GM23338 (cell line): ENCODE data around the gene MARCHF3. TPM values are rescaled to one million over a fixed set of nuclear protein-coding genes. Genes with fewer than 3 reads are reported as not detected.

Source experiments
- ATAC-seq: fragments of 200-7000 bp; cut with Tn5 transposase; 3 replicates; pipeline ENCODE4 v1.9.1; 2020
- DNase-seq: peaks from one replicate; pipeline ENCODE4 v3.0.0-alpha.2; 2015; ENCODE audit warnings: low spot score
- H2AFZ ChIP-seq: fragments of 200-600 bp; sonication (generic); 2 replicates; pipeline ENCODE4 v1.8.0; 2016; ENCODE audit warnings: antibody characterized with exemption, mild to moderate bottlenecking, moderate library complexity
- H3F3A ChIP-seq: fragments of 200-600 bp; sonication (generic); replicated peaks from 2 replicates; pipeline ENCODE4 v1.8.0; 2017; ENCODE audit warnings: antibody characterized with exemption, mixed run types, low read depth
- H3K27ac ChIP-seq: fragments of 200-600 bp; sonication (generic); 2 replicates; pipeline ENCODE4 v1.6.1; 2016; ENCODE audit warnings: low read depth
- H3K27me3 ChIP-seq: fragments of 200-600 bp; sonication (generic); 2 replicates; pipeline ENCODE4 v1.8.0; 2016; ENCODE audit warnings: mild to moderate bottlenecking, mixed run types, moderate library complexity; ENCODE audit not compliant: insufficient read depth
- H3K36me3 ChIP-seq: fragments of 200-600 bp; sonication (generic); 2 replicates; pipeline ENCODE4 v1.8.0; 2016; ENCODE audit warnings: mild to moderate bottlenecking; ENCODE audit not compliant: insufficient read depth
- H3K4me1 ChIP-seq: fragments of 200-600 bp; sonication (generic); 2 replicates; pipeline ENCODE4 v1.8.0; 2016; ENCODE audit warnings: mild to moderate bottlenecking, moderate library complexity; ENCODE audit not compliant: insufficient read depth
- H3K4me2 ChIP-seq: fragments of 200-600 bp; sonication (generic); 2 replicates; pipeline ENCODE4 v1.7.1; 2017; ENCODE audit warnings: mixed run types
- H3K4me3 ChIP-seq: fragments of 200-600 bp; sonication (generic); 2 replicates; pipeline ENCODE4 v1.6.1; 2016; ENCODE audit warnings: mixed run types
- H3K79me2 ChIP-seq: fragments of 200-600 bp; sonication (generic); replicated peaks from 2 replicates; pipeline ENCODE4 v1.8.0; 2017; ENCODE audit warnings: mild to moderate bottlenecking; ENCODE audit not compliant: insufficient read depth
- H3K9me2 ChIP-seq: fragments of 200-600 bp; sonication (generic); 2 replicates; pipeline ENCODE4 v1.8.0; 2017; ENCODE audit not compliant: insufficient read depth
- H4K20me1 ChIP-seq: fragments of 200-600 bp; sonication (generic); replicated peaks from 2 replicates; pipeline ENCODE4 v1.8.0; 2017; ENCODE audit warnings: mild to moderate bottlenecking; ENCODE audit not compliant: insufficient read depth
- H3K27ac Mint-ChIP-seq: 2 replicates; pipeline ENCODE4 v1.8.0; 2020; ENCODE audit warnings: inconsistent platforms, mild to moderate bottlenecking, moderate library complexity, mixed read lengths
- H3K27me3 Mint-ChIP-seq: 3 replicates; pipeline ENCODE4 v1.8.0; 2022; ENCODE audit warnings: low read depth, mild to moderate bottlenecking, moderate library complexity, mixed read lengths, inconsistent platforms; ENCODE audit not compliant: insufficient read depth, poor library complexity
- H3K36me3 Mint-ChIP-seq: 3 replicates; pipeline ENCODE4 v1.8.0; 2021; ENCODE audit warnings: low read depth, mild to moderate bottlenecking, inconsistent platforms, moderate library complexity, mixed read lengths
- H3K4me1 Mint-ChIP-seq: 3 replicates; pipeline ENCODE4 v1.8.0; 2020; ENCODE audit warnings: mild to moderate bottlenecking, inconsistent platforms, mixed read lengths
- H3K4me3 Mint-ChIP-seq: 3 replicates; pipeline ENCODE4 v1.8.0; 2021; ENCODE audit warnings: moderate library complexity, mild to moderate bottlenecking, inconsistent platforms, mixed read lengths
- H3K9me3 Mint-ChIP-seq: 3 replicates; pipeline ENCODE4 v1.8.0; 2020; ENCODE audit warnings: moderate library complexity, mild to moderate bottlenecking, inconsistent platforms, mixed read lengths
- CREB1 ChIP-seq: fragments of 250-450 bp; sonication (Bioruptor Pico); IDR thresholded peaks from 2 replicates; pipeline ENCODE4 v1.5.0; 2020; ENCODE audit warnings: low read depth, mild to moderate bottlenecking, moderate library complexity
- EZH2 ChIP-seq: fragments of 200-600 bp; sonication (generic); IDR thresholded peaks from one replicate; pipeline ENCODE4 v1.8.0; 2017; ENCODE audit warnings: antibody characterized with exemption, mild to moderate bottlenecking, low read depth; ENCODE audit not compliant: unreplicated experiment
- EZH2phosphoT487 ChIP-seq: fragments of 200-600 bp; sonication (generic); IDR thresholded peaks from one replicate; pipeline ENCODE4 v1.8.1; 2018; ENCODE audit warnings: antibody characterized with exemption; ENCODE audit not compliant: unreplicated experiment
- JUNB ChIP-seq: IDR thresholded peaks from one replicate; pipeline ENCODE4 v1.6.1; 2016; ENCODE audit warnings: antibody characterized with exemption; ENCODE audit not compliant: unreplicated experiment
- NANOG ChIP-seq: IDR thresholded peaks from 2 replicates; pipeline ENCODE4 v1.6.1; 2016; ENCODE audit warnings: antibody characterized with exemption, borderline replicate concordance
- POLR2AphosphoS5 ChIP-seq: IDR thresholded peaks from 2 replicates; pipeline ENCODE4 v1.6.1; 2016; ENCODE audit warnings: antibody characterized with exemption, low read depth
- STAT1 ChIP-seq: IDR thresholded peaks from one replicate; pipeline ENCODE4 v1.6.1; 2016; ENCODE audit warnings: antibody characterized with exemption; ENCODE audit not compliant: unreplicated experiment
- ZNF114 ChIP-seq: fragments of 250-450 bp; sonication (Bioruptor Pico); IDR thresholded peaks from 2 replicates; pipeline ENCODE4 v1.5.0; 2020; ENCODE audit warnings: mild to moderate bottlenecking, moderate library complexity
- ZNF331 ChIP-seq: fragments of 250-450 bp; sonication (Bioruptor Pico); IDR thresholded peaks from 2 replicates; pipeline ENCODE4 v1.5.0; 2020; ENCODE audit warnings: low read depth, mild to moderate bottlenecking, moderate library complexity
- polyA plus RNA-seq: library from polyadenylated mRNA; unstranded; fragments of >200 nt; fragmentation: Nextera tagmentation; extraction: Ambion mirVana; gene quantifications from 2 replicates; pipeline ENCODE4 v1.2.1, GENCODE V29; 2016
- total RNA-seq: library from RNA; depleted of rRNA; stranded (reverse); fragments of >200 nt; shearing (Covaris generic); gene quantifications from 2 replicates; pipeline ENCODE4 v1.2.3, GENCODE V29; 2014
- TF ChIP-seq, protein P1 (sequence below): fragments of 250-450 bp; sonication (Bioruptor Pico); IDR thresholded peaks from 2 replicates; pipeline ENCODE4 v1.5.0; 2020; ENCODE audit warnings: mild to moderate bottlenecking, moderate library complexity
- TF ChIP-seq, protein P2 (sequence below): IDR thresholded peaks from one replicate; pipeline ENCODE4 v1.6.1; 2018; ENCODE audit warnings: antibody characterized with exemption; ENCODE audit not compliant: unreplicated experiment

MARCHF3 gene
- total and polyA plus RNA-seq, 2 experiments from 2014 or later = 7.0 to 12.7 TPM

DNA sequence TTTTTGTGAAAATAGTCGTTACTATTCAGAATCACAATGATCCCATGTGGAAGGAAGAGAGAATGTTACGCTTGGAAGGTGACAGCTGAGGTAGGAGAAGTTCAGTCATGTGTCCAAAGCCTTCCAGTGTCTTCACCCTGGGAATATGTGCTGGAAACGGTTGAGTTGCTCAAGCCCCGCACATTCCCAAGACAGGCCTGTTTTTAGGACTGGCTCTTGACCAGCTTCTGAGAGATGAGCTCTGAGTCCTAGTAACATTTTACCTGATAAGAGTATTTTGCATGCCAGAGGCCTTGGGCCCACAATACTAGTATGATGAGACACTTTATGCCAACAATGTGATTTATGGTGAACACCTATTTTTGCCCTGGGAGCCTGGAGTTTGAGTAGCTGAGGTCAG is 151.7 kb downstream of the MARCHF3 start:
- no peak overlapping the region for H2AFZ ChIP-seq
- H3K4me3 ChIP-seq = no peak overlapping the region
- peaks cover 18% of the 10 kb centered on the region for H3K4me1 Mint-ChIP-seq
- no peak overlapping the region for H3K4me2 ChIP-seq
- no peaks in the 10 kb centered on the region for H3K9me3 Mint-ChIP-seq
- no peaks in the 10 kb centered on the region for H3K36me3 ChIP-seq
- peaks cover 4% of the 10 kb centered on the region for H3K27me3 Mint-ChIP-seq
- H3F3A ChIP-seq = no peaks in the 10 kb centered on the region
- TF ChIP-seq POLR2AphosphoS5 (no peak), EZH2phosphoT487 (no peak), NANOG (no peak), EZH2 (no peak), STAT1 (no peak), JUNB (no peak), ZNF331 (CRISPR knock-in tag) (no peak), CREB1 (CRISPR knock-in tag) (no peak), ZNF114 (CRISPR knock-in tag) (no peak)
- TF ChIP-seq, protein P1, sequence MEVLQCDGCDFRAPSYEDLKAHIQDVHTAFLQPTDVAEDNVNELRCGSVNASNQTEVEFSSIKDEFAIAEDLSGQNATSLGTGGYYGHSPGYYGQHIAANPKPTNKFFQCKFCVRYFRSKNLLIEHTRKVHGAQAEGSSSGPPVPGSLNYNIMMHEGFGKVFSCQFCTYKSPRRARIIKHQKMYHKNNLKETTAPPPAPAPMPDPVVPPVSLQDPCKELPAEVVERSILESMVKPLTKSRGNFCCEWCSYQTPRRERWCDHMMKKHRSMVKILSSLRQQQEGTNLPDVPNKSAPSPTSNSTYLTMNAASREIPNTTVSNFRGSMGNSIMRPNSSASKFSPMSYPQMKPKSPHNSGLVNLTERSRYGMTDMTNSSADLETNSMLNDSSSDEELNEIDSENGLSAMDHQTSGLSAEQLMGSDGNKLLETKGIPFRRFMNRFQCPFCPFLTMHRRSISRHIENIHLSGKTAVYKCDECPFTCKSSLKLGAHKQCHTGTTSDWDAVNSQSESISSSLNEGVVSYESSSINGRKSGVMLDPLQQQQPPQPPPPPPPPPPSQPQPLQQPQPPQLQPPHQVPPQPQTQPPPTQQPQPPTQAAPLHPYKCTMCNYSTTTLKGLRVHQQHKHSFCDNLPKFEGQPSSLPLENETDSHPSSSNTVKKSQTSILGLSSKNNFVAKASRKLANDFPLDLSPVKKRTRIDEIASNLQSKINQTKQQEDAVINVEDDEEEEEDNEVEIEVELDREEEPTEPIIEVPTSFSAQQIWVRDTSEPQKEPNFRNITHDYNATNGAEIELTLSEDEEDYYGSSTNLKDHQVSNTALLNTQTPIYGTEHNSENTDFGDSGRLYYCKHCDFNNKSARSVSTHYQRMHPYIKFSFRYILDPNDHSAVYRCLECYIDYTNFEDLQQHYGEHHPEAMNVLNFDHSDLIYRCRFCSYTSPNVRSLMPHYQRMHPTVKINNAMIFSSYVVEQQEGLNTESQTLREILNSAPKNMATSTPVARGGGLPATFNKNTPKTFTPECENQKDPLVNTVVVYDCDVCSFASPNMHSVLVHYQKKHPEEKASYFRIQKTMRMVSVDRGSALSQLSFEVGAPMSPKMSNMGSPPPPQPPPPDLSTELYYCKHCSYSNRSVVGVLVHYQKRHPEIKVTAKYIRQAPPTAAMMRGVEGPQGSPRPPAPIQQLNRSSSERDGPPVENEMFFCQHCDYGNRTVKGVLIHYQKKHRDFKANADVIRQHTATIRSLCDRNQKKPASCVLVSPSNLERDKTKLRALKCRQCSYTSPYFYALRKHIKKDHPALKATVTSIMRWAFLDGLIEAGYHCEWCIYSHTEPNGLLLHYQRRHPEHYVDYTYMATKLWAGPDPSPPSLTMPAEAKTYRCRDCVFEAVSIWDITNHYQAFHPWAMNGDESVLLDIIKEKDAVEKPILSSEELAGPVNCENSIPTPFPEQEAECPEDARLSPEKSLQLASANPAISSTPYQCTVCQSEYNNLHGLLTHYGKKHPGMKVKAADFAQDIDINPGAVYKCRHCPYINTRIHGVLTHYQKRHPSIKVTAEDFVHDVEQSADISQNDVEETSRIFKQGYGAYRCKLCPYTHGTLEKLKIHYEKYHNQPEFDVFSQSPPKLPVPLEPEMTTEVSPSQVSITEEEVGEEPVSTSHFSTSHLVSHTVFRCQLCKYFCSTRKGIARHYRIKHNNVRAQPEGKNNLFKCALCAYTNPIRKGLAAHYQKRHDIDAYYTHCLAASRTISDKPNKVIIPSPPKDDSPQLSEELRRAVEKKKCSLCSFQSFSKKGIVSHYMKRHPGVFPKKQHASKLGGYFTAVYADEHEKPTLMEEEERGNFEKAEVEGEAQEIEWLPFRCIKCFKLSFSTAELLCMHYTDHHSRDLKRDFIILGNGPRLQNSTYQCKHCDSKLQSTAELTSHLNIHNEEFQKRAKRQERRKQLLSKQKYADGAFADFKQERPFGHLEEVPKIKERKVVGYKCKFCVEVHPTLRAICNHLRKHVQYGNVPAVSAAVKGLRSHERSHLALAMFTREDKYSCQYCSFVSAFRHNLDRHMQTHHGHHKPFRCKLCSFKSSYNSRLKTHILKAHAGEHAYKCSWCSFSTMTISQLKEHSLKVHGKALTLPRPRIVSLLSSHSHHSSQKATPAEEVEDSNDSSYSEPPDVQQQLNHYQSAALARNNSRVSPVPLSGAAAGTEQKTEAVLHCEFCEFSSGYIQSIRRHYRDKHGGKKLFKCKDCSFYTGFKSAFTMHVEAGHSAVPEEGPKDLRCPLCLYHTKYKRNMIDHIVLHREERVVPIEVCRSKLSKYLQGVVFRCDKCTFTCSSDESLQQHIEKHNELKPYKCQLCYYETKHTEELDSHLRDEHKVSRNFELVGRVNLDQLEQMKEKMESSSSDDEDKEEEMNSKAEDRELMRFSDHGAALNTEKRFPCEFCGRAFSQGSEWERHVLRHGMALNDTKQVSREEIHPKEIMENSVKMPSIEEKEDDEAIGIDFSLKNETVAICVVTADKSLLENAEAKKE (CRISPR knock-in tag) = no peak
- TF ChIP-seq, protein P2, sequence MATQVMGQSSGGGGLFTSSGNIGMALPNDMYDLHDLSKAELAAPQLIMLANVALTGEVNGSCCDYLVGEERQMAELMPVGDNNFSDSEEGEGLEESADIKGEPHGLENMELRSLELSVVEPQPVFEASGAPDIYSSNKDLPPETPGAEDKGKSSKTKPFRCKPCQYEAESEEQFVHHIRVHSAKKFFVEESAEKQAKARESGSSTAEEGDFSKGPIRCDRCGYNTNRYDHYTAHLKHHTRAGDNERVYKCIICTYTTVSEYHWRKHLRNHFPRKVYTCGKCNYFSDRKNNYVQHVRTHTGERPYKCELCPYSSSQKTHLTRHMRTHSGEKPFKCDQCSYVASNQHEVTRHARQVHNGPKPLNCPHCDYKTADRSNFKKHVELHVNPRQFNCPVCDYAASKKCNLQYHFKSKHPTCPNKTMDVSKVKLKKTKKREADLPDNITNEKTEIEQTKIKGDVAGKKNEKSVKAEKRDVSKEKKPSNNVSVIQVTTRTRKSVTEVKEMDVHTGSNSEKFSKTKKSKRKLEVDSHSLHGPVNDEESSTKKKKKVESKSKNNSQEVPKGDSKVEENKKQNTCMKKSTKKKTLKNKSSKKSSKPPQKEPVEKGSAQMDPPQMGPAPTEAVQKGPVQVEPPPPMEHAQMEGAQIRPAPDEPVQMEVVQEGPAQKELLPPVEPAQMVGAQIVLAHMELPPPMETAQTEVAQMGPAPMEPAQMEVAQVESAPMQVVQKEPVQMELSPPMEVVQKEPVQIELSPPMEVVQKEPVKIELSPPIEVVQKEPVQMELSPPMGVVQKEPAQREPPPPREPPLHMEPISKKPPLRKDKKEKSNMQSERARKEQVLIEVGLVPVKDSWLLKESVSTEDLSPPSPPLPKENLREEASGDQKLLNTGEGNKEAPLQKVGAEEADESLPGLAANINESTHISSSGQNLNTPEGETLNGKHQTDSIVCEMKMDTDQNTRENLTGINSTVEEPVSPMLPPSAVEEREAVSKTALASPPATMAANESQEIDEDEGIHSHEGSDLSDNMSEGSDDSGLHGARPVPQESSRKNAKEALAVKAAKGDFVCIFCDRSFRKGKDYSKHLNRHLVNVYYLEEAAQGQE = no peak
- peaks cover 7% of the 10 kb centered on the region; the same call in 2 of the 3 replicates for H3K36me3 Mint-ChIP-seq
- no peak for ATAC-seq
- H3K27me3 ChIP-seq = no peaks in the 10 kb centered on the region
- no peaks in the 10 kb centered on the region for H3K79me2 ChIP-seq
- no peak overlapping the region for H3K27ac Mint-ChIP-seq
- no peak overlapping the region for H3K27ac ChIP-seq
- H4K20me1 ChIP-seq = no peaks in the 10 kb centered on the region
- H3K4me3 Mint-ChIP-seq = no peak overlapping the region
- H3K4me1 ChIP-seq = peaks cover 15% of the 10 kb centered on the region; the same call in 1 of the 2 replicates
- H3K9me2 ChIP-seq = no peaks in the 10 kb centered on the region
- DNase-seq = no peak
